Mammary epithelial cell (primary cell): ENCODE results near the gene NMNAT2.

Experiments used
- CTCF ChIP-seq, 2 donors: IDR thresholded peaks in 1 of 2; conservative IDR thresholded peaks in 1 of 2; 2 replicates each; pipeline ENCODE4 v1.5.1; 2011 to 2012; ENCODE audit warnings: inconsistent platforms in 2 of 2, low read length in 2 of 2, mild to moderate bottlenecking in 2 of 2, control low read depth in 1 of 2, low read depth in 1 of 2; ENCODE audit not compliant: insufficient read depth in 1 of 2; ENCODE audit errors: extremely low read depth in 1 of 2
- EZH2 ChIP-seq: IDR thresholded peaks from 2 replicates; pipeline ENCODE4 v1.6.1; 2012; ENCODE audit warnings: low read length, inconsistent platforms, borderline replicate concordance

- TF ChIP-seq CTCF (conservative IDR thresholded peaks at IDR 0.05 in 1 of 2, IDR thresholded peaks at IDR 0.05 in 1 of 2; ENCODE audit: extremely low read depth in 1 of 2, insufficient read depth in 1 of 2, low read depth in 1 of 2, low read length in 2 of 2): no peak
- TF ChIP-seq EZH2: no peak
Observed at GRCh38 chr1:183360473-183360872, 57.7 kb downstream of the NMNAT2 start.
